Stimulated activated CD8-positive, alpha-beta memory T cell treated with anti-CD3 and anti-CD28 coated beads, Interleukin-2, amount 100 ng/mL, for 48 hours (primary cell): ENCODE data around the gene TM7SF3.

Experiments
- DNase-seq, 2 donors: peaks; one replicate each; pipeline ENCODE4 v3.0.0-alpha.2; 2020; ENCODE audit warnings: low read depth in 2 of 2

TM7SF3 gene

GRCh38 chr12:26928661-26929060, 85.5 kb downstream of the TM7SF3 start:
- no peak for DNase-seq
